ENCODE measurements around the gene SPATA6.
"Not testable (repeated sequence)": the region's sequence is repeated elsewhere in the genome, so short reads cannot be mapped to it uniquely, and the experiment has no call there.

SPATA6 gene

GRCh38 chr1:48462716-48463302, 9.2 kb downstream of the SPATA6 start:
- Histone ChIP-seq H4K20me1 (no peaks in the 10 kb centered on the region), H3K9me3 (no peaks in the 10 kb centered on the region), H3K36me3 (no peaks in the 10 kb centered on the region), H3K27me3 (no peaks in the 10 kb centered on the region), H3K4me3 (no peak overlapping the region), H3K27ac (no peak overlapping the region), H3K9ac (no peak overlapping the region), H3K4me1 (no peaks in the 10 kb centered on the region), H3K4me2 (no peak overlapping the region)
- TF ChIP-seq Cebpa-rat (IDR thresholded peaks at IDR 0.05) = no peak

GRCh38 chr1:48450505-48450904, 21.5 kb downstream of the SPATA6 start:
- TF ChIP-seq Cebpa-rat (IDR thresholded peaks at IDR 0.05) = no peak
- Histone ChIP-seq H3K27me3 (no peaks in the 10 kb centered on the region), H4K20me1 (no peaks in the 10 kb centered on the region), H3K4me3 (no peak overlapping the region), H3K4me2 (no peak overlapping the region), H3K36me3 (no peaks in the 10 kb centered on the region), H3K9me3 (peaks cover 3% of the 10 kb centered on the region), H3K27ac (no peak overlapping the region), H3K9ac (no peak overlapping the region), H3K4me1 (no peaks in the 10 kb centered on the region)

- no peak for TF ChIP-seq Cebpa-rat (IDR thresholded peaks at IDR 0.05)
- H4K20me1 ChIP-seq = no peaks in the 10 kb centered on the region
These were observed 23.1 kb downstream of the SPATA6 start for GRCh38 chr1:48448932-48449331.

GRCh38 chr1:48444186-48444585, 27.8 kb downstream of the SPATA6 start:
- Histone ChIP-seq H3K9me3 (peaks cover 27% of the 10 kb centered on the region), H3K36me3 (peaks cover 16% of the 10 kb centered on the region)
- H4K20me1 ChIP-seq, H3K9ac ChIP-seq, H3K4me2 ChIP-seq, H3K27me3 ChIP-seq, H3K27ac ChIP-seq, H3K4me1 ChIP-seq, H3K4me3 ChIP-seq: not testable (repeated sequence)

More at GRCh38 chr1:48448932-48449331, 23.1 kb downstream of the SPATA6 start:
- Histone ChIP-seq H3K27me3 (no peaks in the 10 kb centered on the region), H3K9me3 (peaks cover 15% of the 10 kb centered on the region), H3K4me2 (no peak overlapping the region), H3K4me3 (no peak overlapping the region), H3K36me3 (peaks cover 8% of the 10 kb centered on the region), H3K4me1 (no peaks in the 10 kb centered on the region), H3K27ac (no peak overlapping the region), H3K9ac (no peak overlapping the region)

- H3K27me3 ChIP-seq = no peaks in the 10 kb centered on the region
- no peaks in the 10 kb centered on the region for H4K20me1 ChIP-seq
- peaks cover 33% of the 10 kb centered on the region for H3K9me3 ChIP-seq
- peaks cover 18% of the 10 kb centered on the region for H3K36me3 ChIP-seq
- H3K4me3 ChIP-seq = no peak overlapping the region
- no peak for TF ChIP-seq Cebpa-rat (IDR thresholded peaks at IDR 0.05)
- no peak overlapping the region for H3K4me2 ChIP-seq
- no peak overlapping the region for H3K27ac ChIP-seq
- H3K4me1 ChIP-seq = no peaks in the 10 kb centered on the region
- H3K9ac ChIP-seq = no peak overlapping the region
These were observed 29.0 kb downstream of the SPATA6 start for GRCh38 chr1:48442864-48443619.

GRCh38 chr1:48440786-48441185, 31.2 kb downstream of the SPATA6 start:
- H3K36me3 ChIP-seq = peaks cover 20% of the 10 kb centered on the region
- H4K20me1 ChIP-seq, H3K27me3 ChIP-seq, H3K4me3 ChIP-seq, H3K4me2 ChIP-seq, H3K9ac ChIP-seq, H3K4me1 ChIP-seq, H3K27ac ChIP-seq: not testable (repeated sequence)
- peaks cover 37% of the 10 kb centered on the region for H3K9me3 ChIP-seq

GRCh38 chr1:48439380-48439779, 32.6 kb downstream of the SPATA6 start:
- Histone ChIP-seq H3K4me2 (no peak overlapping the region), H3K36me3 (peaks cover 25% of the 10 kb centered on the region), H3K27ac (no peak overlapping the region), H3K4me1 (no peaks in the 10 kb centered on the region), H4K20me1 (no peaks in the 10 kb centered on the region), H3K27me3 (no peaks in the 10 kb centered on the region), H3K9ac (no peak overlapping the region), H3K9me3 (peaks cover 35% of the 10 kb centered on the region), H3K4me3 (no peak overlapping the region)
- TF ChIP-seq Cebpa-rat (IDR thresholded peaks at IDR 0.05) = no peak

GRCh38 chr1:48437379-48437778, 34.6 kb downstream of the SPATA6 start:
- not testable (repeated sequence) for H4K20me1 ChIP-seq, H3K4me1 ChIP-seq, H3K4me3 ChIP-seq, H3K9ac ChIP-seq, H3K27me3 ChIP-seq, H3K4me2 ChIP-seq, H3K27ac ChIP-seq
- Histone ChIP-seq H3K9me3 (peaks cover 22% of the 10 kb centered on the region), H3K36me3 (peaks cover 16% of the 10 kb centered on the region)

- H3K9ac ChIP-seq, H3K4me2 ChIP-seq, H3K27ac ChIP-seq, H3K4me3 ChIP-seq, H3K27me3 ChIP-seq, H4K20me1 ChIP-seq, H3K4me1 ChIP-seq: not testable (repeated sequence)
- Histone ChIP-seq H3K36me3 (peaks cover 16% of the 10 kb centered on the region), H3K9me3 (peaks cover 22% of the 10 kb centered on the region)
These were observed 36.5 kb downstream of the SPATA6 start for GRCh38 chr1:48435312-48436002.

GRCh38 chr1:48430832-48431231, 41.2 kb downstream of the SPATA6 start:
- TF ChIP-seq Cebpa-rat (IDR thresholded peaks at IDR 0.05) = no peak
- H3K4me1 ChIP-seq = no peaks in the 10 kb centered on the region

More at GRCh38 chr1:48430832-48431231, 41.2 kb downstream of the SPATA6 start:
- Histone ChIP-seq H3K9ac (no peak overlapping the region), H3K36me3 (peaks cover 8% of the 10 kb centered on the region), H3K4me2 (no peak overlapping the region), H3K9me3 (peaks cover 8% of the 10 kb centered on the region), H3K4me3 (no peak overlapping the region), H3K27me3 (no peaks in the 10 kb centered on the region), H4K20me1 (no peaks in the 10 kb centered on the region), H3K27ac (no peak overlapping the region)

Data from BLaER1 (cell line).